ENCODE measurements around the gene CORO2A.
A peak's percentile ranks its signal among the peaks of the same experiment; 100 is the strongest.

Gene CORO2A

GRCh38 chr9:98191671-98192502, 550 bp downstream of the CORO2A start:
- peak overlapping the region; percentile 58; the same call in 1 of the 2 replicates for H3K27ac ChIP-seq
- TF ChIP-seq CTCF (IDR thresholded peaks at IDR 0.05), result no peak

GRCh38 chr9:98191181-98191608, 1.2 kb downstream of the CORO2A start:
- TF ChIP-seq CTCF (IDR thresholded peaks at IDR 0.05) (no peak), ZFX (IDR thresholded peaks at IDR 0.05; ENCODE audit: borderline replicate concordance) (no peak)

GRCh38 chr9:98190757-98191105, 1.7 kb downstream of the CORO2A start:
- no peak overlapping the region for H3K27ac ChIP-seq
- TF ChIP-seq CTCF (IDR thresholded peaks at IDR 0.05) (no peak), ZFX (IDR thresholded peaks at IDR 0.05; ENCODE audit: borderline replicate concordance) (no peak)

More at GRCh38 chr9:98191181-98191608, 1.2 kb downstream of the CORO2A start:
- no peak overlapping the region for H3K27ac ChIP-seq

- no peak for TF ChIP-seq ZFX (IDR thresholded peaks at IDR 0.05; ENCODE audit: borderline replicate concordance)
- TF ChIP-seq CTCF (IDR thresholded peaks at IDR 0.05), result no peak
- H3K27ac ChIP-seq, result no peak overlapping the region
Observed at GRCh38 chr9:98189412-98189811, 3.0 kb downstream of the CORO2A start.

GRCh38 chr9:98187926-98188325, 4.5 kb downstream of the CORO2A start:
- no peak overlapping the region for H3K27ac ChIP-seq
- TF ChIP-seq ZFX (IDR thresholded peaks at IDR 0.05; ENCODE audit: borderline replicate concordance), result no peak
- no peak for TF ChIP-seq CTCF (IDR thresholded peaks at IDR 0.05)

GRCh38 chr9:98186236-98186635, 6.2 kb downstream of the CORO2A start:
- H3K27ac ChIP-seq, result no peak overlapping the region
- TF ChIP-seq CTCF (IDR thresholded peaks at IDR 0.05) (no peak), ZFX (IDR thresholded peaks at IDR 0.05; ENCODE audit: borderline replicate concordance) (no peak)

GRCh38 chr9:98185611-98186171, 6.7 kb downstream of the CORO2A start:
- TF ChIP-seq ZFX (IDR thresholded peaks at IDR 0.05; ENCODE audit: borderline replicate concordance) (no peak), CTCF (IDR thresholded peaks at IDR 0.05) (no peak)
- no peak overlapping the region for H3K27ac ChIP-seq
